BE2C (cell line): ENCODE results near the gene ACBD4.
A peak's percentile ranks its signal among the peaks of the same experiment; 100 is the strongest.

Experiments
- DNase-seq: peaks from one replicate; pipeline ENCODE4 v3.0.0-alpha.2; 2020
- H3K27me3 ChIP-seq: fragments of 250-450 bp; sonication (Bioruptor Pico); 2 replicates; pipeline ENCODE4 v1.5.1; 2020; ENCODE audit warnings: mild to moderate bottlenecking
- H3K36me3 ChIP-seq: fragments of 250-450 bp; sonication (Bioruptor Pico); 2 replicates; pipeline ENCODE4 v1.5.1; 2020; ENCODE audit warnings: mild to moderate bottlenecking
- H3K4me1 ChIP-seq: fragments of 250-450 bp; sonication (Bioruptor Pico); 2 replicates; pipeline ENCODE4 v1.5.1; 2020
- H3K4me3 ChIP-seq: 2 replicates; pipeline ENCODE4 v1.5.1; 2011; ENCODE audit warnings: low read depth, low read length
- H3K9me3 ChIP-seq: fragments of 250-450 bp; sonication (Bioruptor Pico); 2 replicates; pipeline ENCODE4 v1.5.1; 2020
- TF ChIP-seq, protein P1 (sequence below): IDR thresholded peaks from 2 replicates; pipeline ENCODE4 v1.5.1; 2012; ENCODE audit warnings: mild to moderate bottlenecking, low read depth, low read length

Gene ACBD4

DNA sequence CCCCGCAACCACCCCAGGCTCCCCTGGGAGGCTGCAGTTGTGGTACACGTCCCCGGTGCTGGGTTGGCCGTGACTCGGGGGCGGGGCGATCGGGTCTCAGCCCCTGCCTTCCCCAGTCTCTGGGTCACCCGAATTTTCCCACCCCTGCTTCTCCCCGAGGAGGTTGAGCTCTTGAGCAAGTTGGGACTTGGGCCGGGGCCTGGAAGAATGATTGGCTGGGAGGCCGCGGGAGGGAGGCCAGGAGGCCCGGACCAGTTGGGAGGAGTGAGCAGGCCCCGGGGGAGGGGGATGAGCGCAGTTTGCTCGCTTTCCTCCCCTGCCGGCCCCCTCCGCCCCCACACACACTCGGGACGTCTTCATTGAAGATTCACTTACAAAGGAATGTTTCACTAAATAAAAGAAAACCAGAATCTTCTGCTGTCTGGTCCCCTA, 8.3 kb downstream of the ACBD4 start:
- Histone ChIP-seq H3K4me1 (no peaks in the 10 kb centered on the region; the same call in 1 of the 2 replicates), H3K36me3 (no peaks in the 10 kb centered on the region), H3K4me3 (no peak overlapping the region), H3K9me3 (no peaks in the 10 kb centered on the region), H3K27me3 (no peaks in the 10 kb centered on the region)
- no peak for DNase-seq
- TF ChIP-seq, protein P1, sequence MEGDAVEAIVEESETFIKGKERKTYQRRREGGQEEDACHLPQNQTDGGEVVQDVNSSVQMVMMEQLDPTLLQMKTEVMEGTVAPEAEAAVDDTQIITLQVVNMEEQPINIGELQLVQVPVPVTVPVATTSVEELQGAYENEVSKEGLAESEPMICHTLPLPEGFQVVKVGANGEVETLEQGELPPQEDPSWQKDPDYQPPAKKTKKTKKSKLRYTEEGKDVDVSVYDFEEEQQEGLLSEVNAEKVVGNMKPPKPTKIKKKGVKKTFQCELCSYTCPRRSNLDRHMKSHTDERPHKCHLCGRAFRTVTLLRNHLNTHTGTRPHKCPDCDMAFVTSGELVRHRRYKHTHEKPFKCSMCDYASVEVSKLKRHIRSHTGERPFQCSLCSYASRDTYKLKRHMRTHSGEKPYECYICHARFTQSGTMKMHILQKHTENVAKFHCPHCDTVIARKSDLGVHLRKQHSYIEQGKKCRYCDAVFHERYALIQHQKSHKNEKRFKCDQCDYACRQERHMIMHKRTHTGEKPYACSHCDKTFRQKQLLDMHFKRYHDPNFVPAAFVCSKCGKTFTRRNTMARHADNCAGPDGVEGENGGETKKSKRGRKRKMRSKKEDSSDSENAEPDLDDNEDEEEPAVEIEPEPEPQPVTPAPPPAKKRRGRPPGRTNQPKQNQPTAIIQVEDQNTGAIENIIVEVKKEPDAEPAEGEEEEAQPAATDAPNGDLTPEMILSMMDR, result no peak

DNA sequence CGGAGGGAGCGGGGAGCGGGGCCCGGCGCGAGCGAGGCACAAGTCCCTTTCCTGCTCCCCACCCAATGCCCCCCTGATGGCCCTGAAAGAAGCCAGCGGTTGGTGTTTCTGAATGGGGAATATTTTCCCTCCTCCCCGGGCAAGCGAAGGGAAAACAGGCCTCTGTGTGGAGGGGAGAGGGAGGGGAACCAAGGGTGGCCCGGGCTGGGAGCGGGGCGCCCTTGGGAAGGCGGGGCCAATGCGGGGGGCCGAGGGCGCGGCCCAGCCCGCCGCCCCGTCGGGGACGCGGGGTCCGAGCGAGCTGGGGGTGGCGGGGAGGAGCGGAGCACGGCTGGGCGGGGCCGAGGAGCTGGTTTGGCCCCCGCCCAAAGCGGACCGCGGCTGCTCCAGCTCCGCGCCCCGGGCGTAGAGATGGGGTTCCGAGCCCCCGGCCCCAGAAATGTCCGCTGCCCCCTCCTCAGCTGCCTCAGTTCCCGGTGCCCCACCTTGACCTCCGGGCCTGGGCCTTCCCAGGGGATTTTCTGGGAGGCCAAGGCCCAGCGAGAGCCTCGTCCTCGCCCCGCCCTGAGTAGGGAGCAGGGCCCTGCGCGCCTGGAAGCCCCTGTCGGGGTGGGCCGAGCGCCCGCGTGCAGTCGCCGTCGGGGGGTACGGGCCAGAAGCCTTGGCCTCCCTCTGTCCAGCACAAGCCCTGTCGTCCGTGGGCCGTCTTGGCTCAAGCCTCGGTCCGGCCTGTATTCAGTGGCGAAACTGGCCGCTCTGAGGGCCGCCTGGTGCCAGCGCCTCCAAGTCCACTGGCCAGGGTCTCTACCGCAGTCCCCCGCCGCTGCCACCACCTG, 8.9 kb downstream of the ACBD4 start:
- Histone ChIP-seq H3K4me1 (no peaks in the 10 kb centered on the region; the same call in 1 of the 2 replicates), H3K9me3 (no peaks in the 10 kb centered on the region), H3K27me3 (no peaks in the 10 kb centered on the region), H3K4me3 (no peak overlapping the region), H3K36me3 (no peaks in the 10 kb centered on the region)
- TF ChIP-seq, protein P1, result no peak
- DNase-seq, result no peak

DNA sequence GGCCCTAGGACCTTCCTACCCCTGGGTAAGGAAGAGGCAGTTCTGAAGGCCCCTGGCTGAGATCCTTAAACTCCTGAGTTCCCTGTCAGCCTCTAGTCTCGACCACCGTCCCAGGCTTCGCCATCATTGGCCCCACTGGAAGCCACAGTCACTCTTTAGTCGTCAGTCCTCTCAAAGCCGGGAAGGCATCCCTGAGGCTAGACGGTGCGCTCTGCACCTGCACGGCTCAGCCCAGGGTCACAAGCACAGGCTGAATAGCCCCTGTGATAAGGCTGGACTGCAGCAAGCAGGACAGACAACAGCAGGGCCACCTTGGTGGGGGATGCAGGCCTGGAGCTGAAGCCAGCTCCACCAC, 9.5 kb downstream of the ACBD4 start:
- no peak for DNase-seq
- Histone ChIP-seq H3K4me1 (no peaks in the 10 kb centered on the region; the same call in 1 of the 2 replicates), H3K36me3 (no peaks in the 10 kb centered on the region), H3K4me3 (no peak overlapping the region), H3K9me3 (no peaks in the 10 kb centered on the region), H3K27me3 (no peaks in the 10 kb centered on the region)
- TF ChIP-seq, protein P1, result no peak

DNA sequence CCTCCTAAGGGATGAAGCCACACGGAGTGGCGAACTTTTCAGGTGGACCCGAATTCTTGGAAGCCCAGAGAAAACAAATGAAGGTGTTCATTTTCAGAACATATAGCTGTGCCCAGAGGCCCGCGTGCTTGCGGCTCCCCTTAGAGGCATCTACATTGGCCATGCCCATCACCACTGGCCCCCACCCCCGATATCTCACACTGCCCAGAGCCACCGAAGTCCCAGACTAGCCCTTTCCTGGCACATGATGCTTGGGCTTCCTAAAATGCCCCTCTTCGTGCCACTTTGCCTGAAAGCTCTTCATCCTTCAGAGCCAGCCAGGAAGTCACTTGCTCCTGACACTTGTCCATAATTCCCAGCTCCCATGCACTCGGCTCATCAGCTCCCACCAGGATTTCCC, 10.7 kb downstream of the ACBD4 start:
- no peaks in the 10 kb centered on the region for H3K36me3 ChIP-seq
- H3K4me3 ChIP-seq, result no peak overlapping the region
- no peak for DNase-seq
- no peaks in the 10 kb centered on the region for H3K27me3 ChIP-seq
- no peaks in the 10 kb centered on the region for H3K9me3 ChIP-seq
- no peaks in the 10 kb centered on the region; the same call in 1 of the 2 replicates for H3K4me1 ChIP-seq
- TF ChIP-seq, protein P1, result no peak

DNA sequence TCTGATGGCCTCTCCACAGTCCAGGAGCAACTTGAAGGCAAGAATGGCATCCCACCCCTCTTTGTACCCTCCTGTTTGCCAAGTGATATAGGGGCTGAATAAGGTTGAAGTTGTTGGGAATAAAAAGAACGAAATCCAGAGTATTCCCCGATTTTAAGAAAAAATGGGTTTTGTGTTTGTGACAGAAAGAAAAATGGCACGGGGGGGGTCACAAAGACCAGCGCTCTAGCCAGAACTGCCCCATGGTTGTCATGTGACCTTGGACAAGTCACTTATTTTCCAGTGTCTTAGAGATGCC, 11.1 kb downstream of the ACBD4 start:
- DNase-seq, result no peak
- no peaks in the 10 kb centered on the region for H3K27me3 ChIP-seq
- H3K9me3 ChIP-seq, result no peaks in the 10 kb centered on the region
- H3K4me1 ChIP-seq, result peaks cover 3% of the 10 kb centered on the region; the same call in 1 of the 2 replicates
- H3K4me3 ChIP-seq, result peak overlapping the region; percentile 75
- TF ChIP-seq, protein P1, result no peak
- no peaks in the 10 kb centered on the region for H3K36me3 ChIP-seq

DNA sequence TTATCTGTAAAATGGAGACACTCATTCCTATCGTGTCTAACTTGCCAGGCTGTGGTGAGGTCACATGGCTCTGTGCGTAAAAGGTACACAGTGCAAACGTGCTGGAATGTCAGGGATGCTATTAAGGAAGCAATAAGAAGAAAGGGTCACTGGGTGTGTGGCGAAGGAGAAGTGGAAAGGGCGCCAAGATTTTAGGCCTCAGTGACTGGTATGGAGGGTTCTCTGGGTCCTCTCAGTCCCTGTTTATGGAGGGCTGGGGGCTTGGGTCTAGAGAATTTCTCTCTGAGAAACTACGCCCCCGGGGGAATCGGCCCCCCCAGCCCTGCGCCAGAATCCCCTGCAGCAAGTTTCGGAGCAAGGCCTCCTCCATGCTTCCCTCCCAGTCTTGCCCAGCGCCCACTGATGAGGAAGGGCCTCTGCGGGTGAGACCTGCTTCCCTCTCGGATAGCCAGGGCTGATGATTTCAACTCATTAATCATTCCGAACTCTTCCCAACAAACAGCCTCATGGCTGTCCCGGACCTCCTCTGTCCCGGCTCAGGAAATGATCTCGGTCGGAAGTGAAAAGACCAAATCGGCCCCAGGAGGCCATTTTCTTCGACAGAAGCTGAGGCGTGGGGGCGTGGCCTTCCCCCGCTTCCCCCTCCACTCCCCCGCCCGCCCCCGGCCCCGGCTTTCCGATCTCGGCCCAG, 11.5 kb downstream of the ACBD4 start:
- H3K9me3 ChIP-seq, result no peaks in the 10 kb centered on the region
- H3K36me3 ChIP-seq, result no peaks in the 10 kb centered on the region
- peak overlapping the region; percentile 75 for H3K4me3 ChIP-seq
- peaks cover 3% of the 10 kb centered on the region; the same call in 1 of the 2 replicates for H3K4me1 ChIP-seq
- no peaks in the 10 kb centered on the region for H3K27me3 ChIP-seq
- DNase-seq, result no peak
- TF ChIP-seq, protein P1, result no peak
